Fibroblast of villous mesenchyme (primary cell): ENCODE measurements around the gene KCNN1. TPM values are rescaled to one million over a fixed set of nuclear protein-coding genes. Genes with fewer than 3 reads are reported as not detected.

Source experiments
- DNase-seq: peaks from one replicate; pipeline ENCODE4 v3.0.0-alpha.2; 2010; ENCODE audit warnings: low read depth
- H3K4me3 ChIP-seq: 2 replicates; pipeline ENCODE4 v1.5.1; 2011; ENCODE audit warnings: low read depth, mild to moderate bottlenecking, low read length
- CTCF ChIP-seq: IDR thresholded peaks from 2 replicates; pipeline ENCODE4 v1.5.1; 2012; ENCODE audit warnings: low read depth, mild to moderate bottlenecking, low read length; ENCODE audit not compliant: insufficient read depth
- total RNA-seq: library from RNA; depleted of rRNA; stranded (reverse); fragments of >200 nt; gene quantifications from 2 replicates; pipeline ENCODE4 v1.2.3, GENCODE V29; 2012

The KCNN1 gene
- total RNA-seq, 1 donor: under 0.01 TPM

- H3K4me3 ChIP-seq: peak within 1 kb of the TSS; percentile 95
- TF ChIP-seq CTCF: peak; percentile 93
- DNase-seq: peak; percentile 94
Observed at GRCh38 chr19:17932485-17933338, 34.2 kb upstream of the KCNN1 start, which contains the start of gene CCDC124. Gene CCDC124 (plus strand): TSS chr19:17933015. CDS start chr19:17936421, 3,406 bp downstream.

GRCh38 chr19:17933414-17934129 lies 33.3 kb upstream of the KCNN1 start:
- DNase-seq: peak; percentile 27
- TF ChIP-seq CTCF: no peak
- H3K4me3 ChIP-seq: peak overlapping the region; percentile 95

GRCh38 chr19:17936379-17936778 lies 30.5 kb upstream of the KCNN1 start:
- no peak for DNase-seq
- H3K4me3 ChIP-seq: no peak overlapping the region
- TF ChIP-seq CTCF: no peak

GRCh38 chr19:17937371-17937900 lies 29.5 kb upstream of the KCNN1 start:
- no peak for DNase-seq
- no peak for TF ChIP-seq CTCF
- no peak overlapping the region for H3K4me3 ChIP-seq

- H3K4me3 ChIP-seq: no peak overlapping the region
- peak; percentile 94 for TF ChIP-seq CTCF
- peak; percentile 66 for DNase-seq
Observed at GRCh38 chr19:17938092-17938845, 28.6 kb upstream of the KCNN1 start.

GRCh38 chr19:17942181-17942580 lies 24.7 kb upstream of the KCNN1 start:
- DNase-seq: no peak
- TF ChIP-seq CTCF: no peak
- no peak overlapping the region for H3K4me3 ChIP-seq
